K562 (cell line): Measurements from ENCODE around the gene GRB2. TPM values are rescaled to one million over a fixed set of nuclear protein-coding genes. Genes with fewer than 3 reads are reported as not detected.
A peak's percentile ranks its signal among the peaks of the same experiment; 100 is the strongest.

ENCODE experiments used
- ATF2 ChIP-seq: sonication (generic); formaldehyde crosslinking; IDR thresholded peaks from 2 replicates; pipeline ENCODE4 v1.8.1; 2022; ENCODE audit warnings: missing genetic modification reagents
- BRF1 ChIP-seq: IDR thresholded peaks from 3 replicates; pipeline ENCODE4 v1.6.1; 2011; ENCODE audit warnings: borderline replicate concordance, mild to moderate bottlenecking; ENCODE audit not compliant: insufficient read length; ENCODE audit errors: extremely low read depth
- CCAR2 ChIP-seq: fragments of 200-400 bp; formaldehyde crosslinking; IDR thresholded peaks from 2 replicates; pipeline ENCODE4 v1.6.1; 2017; ENCODE audit warnings: mild to moderate bottlenecking, low read depth, low read length
- ETS2 ChIP-seq: IDR thresholded peaks from 2 replicates; pipeline ENCODE4 v1.6.1; 2016; ENCODE audit warnings: borderline replicate concordance, missing genetic modification characterization, mild to moderate bottlenecking, moderate library complexity, missing compliant biosample characterization; ENCODE audit not compliant: poor library complexity, severe bottlenecking
- FOXA1 ChIP-seq: fragments of 450-650 bp; IDR thresholded peaks from 2 replicates; pipeline ENCODE4 v1.6.1; 2016; ENCODE audit warnings: mild to moderate bottlenecking, borderline replicate concordance
- HDAC8 ChIP-seq: fragments of 450-650 bp; IDR thresholded peaks from 2 replicates; pipeline ENCODE4 v1.6.1; 2016; ENCODE audit warnings: mild to moderate bottlenecking, missing genetic modification characterization, moderate library complexity, missing compliant biosample characterization
- HNRNPK ChIP-seq: fragments of 200-400 bp; formaldehyde crosslinking; IDR thresholded peaks from one replicate; pipeline ENCODE4 v1.6.1; 2018; ENCODE audit warnings: mild to moderate bottlenecking, low read depth, low read length; ENCODE audit not compliant: poor library complexity, severe bottlenecking
- MECOM ChIP-seq: fragments of 250-450 bp; sonication (Bioruptor Pico); IDR thresholded peaks from 2 replicates; pipeline ENCODE4 v1.8.0; 2022; ENCODE audit warnings: inconsistent platforms
- MTA1 ChIP-seq: fragments of 450-650 bp; IDR thresholded peaks from 2 replicates; pipeline ENCODE4 v1.6.1; 2017; ENCODE audit warnings: borderline replicate concordance
- NFIX ChIP-seq: fragments of 250-450 bp; sonication (Bioruptor Pico); IDR thresholded peaks from 2 replicates; pipeline ENCODE4 v1.4.0; 2020; ENCODE audit warnings: low read depth, mild to moderate bottlenecking, moderate library complexity
- NR3C1 ChIP-seq: sonication (generic); formaldehyde crosslinking; IDR thresholded peaks from 2 replicates; pipeline ENCODE4 v1.8.1; 2022; ENCODE audit warnings: missing genetic modification reagents
- PTBP1 ChIP-seq: fragments of 200-400 bp; formaldehyde crosslinking; IDR thresholded peaks from 2 replicates; pipeline ENCODE4 v1.6.1; 2017; ENCODE audit warnings: low read depth, low read length
- SMAD1 ChIP-seq: fragments of 150-350 bp; IDR thresholded peaks from 2 replicates; pipeline ENCODE4 v1.6.1; 2014; ENCODE audit warnings: low read length, low read depth; ENCODE audit not compliant: partially characterized antibody
- SMARCA4 ChIP-seq: fragments of 450-650 bp; IDR thresholded peaks from 2 replicates; pipeline ENCODE4 v1.6.1; 2016
- SMARCB1 ChIP-seq: IDR thresholded peaks from 2 replicates; pipeline ENCODE4 v1.6.1; 2011; ENCODE audit warnings: improper control_type of control experiment, low read depth; ENCODE audit not compliant: insufficient read length
- XRCC3 ChIP-seq: fragments of 450-650 bp; IDR thresholded peaks from 2 replicates; pipeline ENCODE4 v1.6.1; 2017; ENCODE audit warnings: mild to moderate bottlenecking, moderate library complexity
- XRCC4 ChIP-seq: IDR thresholded peaks from one replicate; pipeline ENCODE4 v1.6.1; 2011; ENCODE audit not compliant: insufficient read depth, insufficient read length; ENCODE audit errors: extremely low read depth
- YBX1 ChIP-seq: fragments of 450-650 bp; IDR thresholded peaks from 2 replicates; pipeline ENCODE4 v1.7.1; 2016; ENCODE audit warnings: mild to moderate bottlenecking
- ZC3H4 ChIP-seq: sonication (generic); formaldehyde crosslinking; IDR thresholded peaks from 2 replicates; pipeline ENCODE4 v1.9.0; 2021; ENCODE audit warnings: missing genetic modification reagents, borderline replicate concordance
- ZFPM2 ChIP-seq: fragments of 250-450 bp; sonication (Bioruptor Pico); IDR thresholded peaks from 2 replicates; pipeline ENCODE4 v1.5.1; 2022; ENCODE audit warnings: mild to moderate bottlenecking
- ZZZ3 ChIP-seq: fragments of 450-650 bp; IDR thresholded peaks from 2 replicates; pipeline ENCODE4 v1.6.1; 2016; ENCODE audit warnings: antibody characterized with exemption, mild to moderate bottlenecking, moderate library complexity
- polyA plus RNA-seq, 8 experiments: library from polyadenylated mRNA; depleted of rRNA in 4 of 8; stranded (reverse) in 5 of 8; unstranded in 3 of 8; fragments of >200 nt; fragmentation: Nextera tagmentation in 2 of 8; fragmentation: Illumina TruSeq in 1 of 8; extraction: Ambion mirVana in 2 of 8; extraction: Trizol in 1 of 8; gene quantifications; 2 replicates each; pipeline versions ENCODE4 v1.2.1 to v1.2.3, GENCODE V29; 2011 to 2014; ENCODE audit warnings: inconsistent platforms in 1 of 8, missing spikeins in 1 of 8
- total RNA-seq, 7 experiments: library from RNA; depleted of rRNA in 6 of 7; stranded (reverse); fragments of >200 nt in 6 of 7; fragmentation: Illumina TruSeq in 2 of 7; extraction: Trizol in 2 of 7; gene quantifications; 2 replicates each; pipeline versions ENCODE4 v1.2.1 to v1.2.3, GENCODE V29; 2011 to 2021; ENCODE audit warnings: low replicate concordance in 1 of 7
- TF ChIP-seq, protein P1 (sequence below): fragments of 250-450 bp; sonication (Bioruptor Pico); IDR thresholded peaks from 2 replicates; pipeline ENCODE4 v1.9.0; 2021; ENCODE audit warnings: mild to moderate bottlenecking, inconsistent platforms
- TF ChIP-seq, protein P2 (sequence below): fragments of 450-650 bp; formaldehyde crosslinking; IDR thresholded peaks from 2 replicates; pipeline ENCODE4 v1.4.0; 2020; ENCODE audit warnings: mild to moderate bottlenecking
- TF ChIP-seq, protein P3 (sequence below): fragments of 250-450 bp; sonication (Bioruptor Pico); IDR thresholded peaks from 2 replicates; pipeline ENCODE4 v1.6.1; 2021; ENCODE audit warnings: mild to moderate bottlenecking
- TF ChIP-seq, protein P4 (sequence below): fragments of 450-650 bp; formaldehyde crosslinking; IDR thresholded peaks from 2 replicates; pipeline ENCODE4 v1.4.0; 2022; ENCODE audit warnings: mild to moderate bottlenecking, moderate library complexity

Gene GRB2
- total and polyA plus RNA-seq, 9 of the 15 experiments (the other 6 are each of a cell fraction or from before 2014, with no cell fraction given): 57.2 to 136 (median 84.8) TPM

- TF ChIP-seq HDAC8 (tag) (no peak), XRCC3 (no peak), CCAR2 (no peak), MECOM (no peak), XRCC4 (no peak), ATF2 (CRISPR knock-in tag) (no peak), ETS2 (tag) (no peak), NR3C1 (CRISPR knock-in tag) (no peak), NFIX (CRISPR knock-in tag) (no peak), PTBP1 (no peak), FOXA1 (no peak), BRF1 (no peak), MTA1 (peak; percentile 82), ZZZ3 (no peak), SMAD1 (no peak), ZC3H4 (CRISPR knock-in tag) (no peak), ZFPM2 (no peak), SMARCA4 (peak; percentile 86), YBX1 (no peak), HNRNPK (no peak), SMARCB1 (no peak)
- TF ChIP-seq, protein P1, sequence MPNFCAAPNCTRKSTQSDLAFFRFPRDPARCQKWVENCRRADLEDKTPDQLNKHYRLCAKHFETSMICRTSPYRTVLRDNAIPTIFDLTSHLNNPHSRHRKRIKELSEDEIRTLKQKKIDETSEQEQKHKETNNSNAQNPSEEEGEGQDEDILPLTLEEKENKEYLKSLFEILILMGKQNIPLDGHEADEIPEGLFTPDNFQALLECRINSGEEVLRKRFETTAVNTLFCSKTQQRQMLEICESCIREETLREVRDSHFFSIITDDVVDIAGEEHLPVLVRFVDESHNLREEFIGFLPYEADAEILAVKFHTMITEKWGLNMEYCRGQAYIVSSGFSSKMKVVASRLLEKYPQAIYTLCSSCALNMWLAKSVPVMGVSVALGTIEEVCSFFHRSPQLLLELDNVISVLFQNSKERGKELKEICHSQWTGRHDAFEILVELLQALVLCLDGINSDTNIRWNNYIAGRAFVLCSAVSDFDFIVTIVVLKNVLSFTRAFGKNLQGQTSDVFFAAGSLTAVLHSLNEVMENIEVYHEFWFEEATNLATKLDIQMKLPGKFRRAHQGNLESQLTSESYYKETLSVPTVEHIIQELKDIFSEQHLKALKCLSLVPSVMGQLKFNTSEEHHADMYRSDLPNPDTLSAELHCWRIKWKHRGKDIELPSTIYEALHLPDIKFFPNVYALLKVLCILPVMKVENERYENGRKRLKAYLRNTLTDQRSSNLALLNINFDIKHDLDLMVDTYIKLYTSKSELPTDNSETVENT (CRISPR knock-in tag): no peak
- TF ChIP-seq, protein P2, sequence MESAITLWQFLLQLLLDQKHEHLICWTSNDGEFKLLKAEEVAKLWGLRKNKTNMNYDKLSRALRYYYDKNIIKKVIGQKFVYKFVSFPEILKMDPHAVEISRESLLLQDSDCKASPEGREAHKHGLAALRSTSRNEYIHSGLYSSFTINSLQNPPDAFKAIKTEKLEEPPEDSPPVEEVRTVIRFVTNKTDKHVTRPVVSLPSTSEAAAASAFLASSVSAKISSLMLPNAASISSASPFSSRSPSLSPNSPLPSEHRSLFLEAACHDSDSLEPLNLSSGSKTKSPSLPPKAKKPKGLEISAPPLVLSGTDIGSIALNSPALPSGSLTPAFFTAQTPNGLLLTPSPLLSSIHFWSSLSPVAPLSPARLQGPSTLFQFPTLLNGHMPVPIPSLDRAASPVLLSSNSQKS (CRISPR knock-in tag): no peak
- TF ChIP-seq, protein P3, sequence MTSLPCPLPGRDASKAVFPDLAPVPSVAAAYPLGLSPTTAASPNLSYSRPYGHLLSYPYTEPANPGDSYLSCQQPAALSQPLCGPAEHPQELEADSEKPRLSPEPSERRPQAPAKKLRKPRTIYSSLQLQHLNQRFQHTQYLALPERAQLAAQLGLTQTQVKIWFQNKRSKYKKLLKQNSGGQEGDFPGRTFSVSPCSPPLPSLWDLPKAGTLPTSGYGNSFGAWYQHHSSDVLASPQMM (CRISPR knock-in tag): no peak
- TF ChIP-seq, protein P4, sequence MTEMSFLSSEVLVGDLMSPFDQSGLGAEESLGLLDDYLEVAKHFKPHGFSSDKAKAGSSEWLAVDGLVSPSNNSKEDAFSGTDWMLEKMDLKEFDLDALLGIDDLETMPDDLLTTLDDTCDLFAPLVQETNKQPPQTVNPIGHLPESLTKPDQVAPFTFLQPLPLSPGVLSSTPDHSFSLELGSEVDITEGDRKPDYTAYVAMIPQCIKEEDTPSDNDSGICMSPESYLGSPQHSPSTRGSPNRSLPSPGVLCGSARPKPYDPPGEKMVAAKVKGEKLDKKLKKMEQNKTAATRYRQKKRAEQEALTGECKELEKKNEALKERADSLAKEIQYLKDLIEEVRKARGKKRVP (CRISPR knock-in tag): no peak
Observed at GRCh38 chr17:75404223-75404730, 1.2 kb downstream of the GRB2 start (continued).
